NCI-H1417 treated with DMSO at 0.1 percent for 48 hours (cell line): ENCODE measurements around the gene LDLRAD4.

Experiments
- DNase-seq: peaks from one replicate; lab custom pipeline; 2025; lab: John Stamatoyannopoulos, UW

Gene LDLRAD4

DNA sequence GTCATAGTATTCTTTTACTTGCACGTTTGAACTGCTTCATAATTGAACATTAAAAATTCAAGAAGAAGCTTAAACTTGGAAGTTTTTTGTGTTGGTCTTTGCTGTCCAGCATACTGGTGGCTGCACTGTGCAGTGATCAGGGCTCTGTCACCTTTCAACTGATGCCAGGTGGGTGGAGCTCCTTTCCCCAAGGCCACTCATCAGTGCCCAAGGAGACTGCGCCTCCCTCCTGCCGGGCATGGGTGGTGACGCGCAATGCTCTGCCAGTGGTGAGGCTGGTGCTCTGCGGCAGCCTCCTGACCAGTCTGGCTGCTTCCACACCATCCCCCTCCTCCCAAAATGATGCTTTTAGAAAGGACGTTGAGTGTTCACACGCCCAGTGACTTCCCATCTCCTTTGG is 16.0 kb upstream of the LDLRAD4 start:
- DNase-seq: no peak

- no peak for DNase-seq
These were observed 12.3 kb upstream of the LDLRAD4 start for GRCh38 chr18:13206301-13206700.

- DNase-seq: no peak
These were observed 11.3 kb upstream of the LDLRAD4 start for GRCh38 chr18:13207294-13207693.

GRCh38 chr18:13211534-13211933 is 7.0 kb upstream of the LDLRAD4 start:
- no peak for DNase-seq

- no peak for DNase-seq
These were observed 5.3 kb upstream of the LDLRAD4 start for GRCh38 chr18:13213036-13213795.

GRCh38 chr18:13214609-13215008 is 4.0 kb upstream of the LDLRAD4 start:
- DNase-seq: no peak

DNA sequence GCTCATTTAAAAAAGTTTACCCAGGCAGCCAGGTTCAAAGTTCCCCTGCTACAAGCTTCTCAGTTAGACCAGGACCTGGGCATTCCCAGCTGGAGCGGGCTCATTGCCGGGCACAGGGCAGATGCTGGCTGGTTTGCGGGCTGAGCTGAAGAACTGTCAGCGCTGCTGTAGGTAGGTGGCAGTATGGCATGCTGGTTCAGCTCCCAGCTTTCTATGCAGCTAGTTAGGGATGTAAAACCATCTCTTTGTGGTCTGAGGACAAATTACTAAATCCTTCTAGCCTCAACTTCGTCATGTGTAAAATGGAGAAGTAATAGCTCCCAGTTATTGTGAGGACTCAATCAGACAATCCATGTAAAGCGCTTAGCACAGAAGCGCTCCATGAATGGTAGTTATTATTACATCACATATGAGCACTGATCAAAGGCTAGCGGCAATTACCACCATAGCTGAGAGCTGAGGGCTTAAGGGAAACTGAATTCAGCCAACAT is 2.4 kb upstream of the LDLRAD4 start:
- no peak for DNase-seq

DNA sequence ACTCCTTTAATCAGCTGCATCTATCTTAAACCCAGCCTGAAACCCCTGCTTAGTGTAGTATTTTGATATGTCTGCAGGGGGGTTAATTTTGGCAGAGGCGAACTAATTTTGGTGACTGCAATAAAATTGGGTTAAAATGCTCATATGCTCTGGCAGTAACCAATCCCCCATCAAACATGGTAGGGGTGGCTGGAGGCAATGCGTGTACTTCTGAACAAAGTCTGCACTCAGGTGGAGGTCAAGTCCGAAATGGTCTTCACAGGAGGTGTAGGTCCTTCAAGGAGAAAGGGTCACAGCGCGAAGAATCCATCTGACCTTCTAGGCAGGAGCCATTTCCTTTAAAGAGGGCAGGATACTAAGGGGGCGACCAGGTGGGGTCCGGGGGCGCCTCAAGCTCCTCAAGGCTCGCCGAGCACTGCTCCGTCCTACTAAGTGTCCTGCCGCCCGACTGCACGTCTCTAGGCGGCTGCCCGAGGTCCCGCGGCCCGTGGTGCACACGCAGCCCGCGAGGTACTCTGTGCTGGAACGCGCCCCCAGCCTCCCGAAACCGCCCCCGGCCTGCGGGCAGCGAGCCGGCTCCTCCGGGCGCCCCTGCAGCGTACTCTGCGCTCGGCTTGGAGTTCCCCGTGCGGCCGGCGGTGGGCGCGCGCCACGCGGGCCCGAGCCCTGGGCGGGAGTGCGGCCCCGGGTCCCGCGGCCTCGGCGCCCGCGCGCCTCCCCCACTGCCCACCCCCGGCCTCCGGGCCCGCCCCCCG is 1.7 kb upstream of the LDLRAD4 start:
- no peak for DNase-seq

- no peak for DNase-seq
These were observed 1.0 kb upstream of the LDLRAD4 start for GRCh38 chr18:13217466-13217961.

DNA sequence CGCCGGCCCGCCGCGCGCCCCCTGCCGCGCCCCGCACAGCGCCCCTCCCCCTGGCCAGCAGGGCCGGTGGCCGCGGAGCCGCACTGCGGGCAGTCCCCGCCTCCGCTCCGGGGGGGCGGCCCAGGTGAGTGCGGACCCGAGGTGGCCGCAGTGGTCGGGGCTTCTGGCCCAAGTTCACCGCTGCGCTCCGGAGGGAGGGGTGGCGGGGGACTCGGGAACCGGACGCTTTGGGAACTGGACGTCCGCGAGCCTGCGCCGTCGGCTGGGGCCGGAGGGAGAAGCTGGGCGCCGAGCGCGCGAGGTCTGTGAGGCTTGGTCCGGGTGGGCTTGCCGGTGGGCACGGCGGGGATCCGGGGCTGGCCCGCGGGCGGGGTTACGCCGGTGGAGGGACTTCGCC is 591 bp upstream of the LDLRAD4 start:
- DNase-seq: no peak

DNA sequence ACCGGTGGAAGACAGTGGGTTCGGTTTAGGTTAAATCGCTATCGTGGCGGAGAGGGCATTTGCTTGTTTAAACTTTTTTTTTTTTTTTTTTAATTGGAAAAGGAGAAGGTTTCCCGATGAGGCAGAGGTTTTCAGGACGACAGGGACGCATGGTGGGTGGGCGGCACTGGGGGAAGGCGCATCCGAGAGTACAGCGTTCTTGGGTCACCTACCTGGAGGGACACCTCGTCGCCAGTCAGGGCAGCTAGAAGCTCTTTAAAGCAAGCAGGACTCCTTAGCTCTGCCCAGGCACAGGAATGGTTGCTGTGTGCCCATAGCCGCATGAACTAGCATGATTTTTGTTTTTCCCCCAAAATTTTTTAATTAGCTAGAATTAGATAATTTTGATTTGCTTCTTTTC is 437 bp downstream of the LDLRAD4 start:
- no peak for DNase-seq

DNA sequence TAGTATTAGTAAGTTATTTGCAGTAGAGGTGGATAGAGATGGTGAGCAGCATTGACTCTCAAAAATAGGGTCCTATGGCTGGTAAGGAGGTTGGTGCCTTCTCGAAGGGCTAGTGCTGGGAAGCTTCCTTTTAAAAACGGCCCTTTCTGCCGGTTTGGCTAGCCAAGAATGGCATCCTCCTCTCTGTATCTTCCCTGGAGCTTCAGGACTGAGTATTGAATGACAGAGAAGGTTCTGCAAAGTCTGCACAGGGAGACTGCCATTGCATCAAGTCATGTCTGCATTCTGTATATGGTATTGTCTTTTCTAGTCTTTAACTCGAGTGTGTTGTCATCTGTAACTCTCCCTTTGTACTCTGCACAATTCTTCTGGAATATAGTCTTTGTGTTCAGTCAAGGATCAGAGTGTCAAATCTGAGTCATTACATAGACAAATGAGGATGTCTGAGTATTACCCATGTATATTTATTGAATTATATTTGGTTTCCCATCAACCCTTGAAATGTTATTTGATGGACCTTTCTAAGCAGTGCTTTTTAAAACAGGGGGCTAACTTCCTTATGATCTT is 1.1 kb downstream of the LDLRAD4 start:
- no peak for DNase-seq

DNA sequence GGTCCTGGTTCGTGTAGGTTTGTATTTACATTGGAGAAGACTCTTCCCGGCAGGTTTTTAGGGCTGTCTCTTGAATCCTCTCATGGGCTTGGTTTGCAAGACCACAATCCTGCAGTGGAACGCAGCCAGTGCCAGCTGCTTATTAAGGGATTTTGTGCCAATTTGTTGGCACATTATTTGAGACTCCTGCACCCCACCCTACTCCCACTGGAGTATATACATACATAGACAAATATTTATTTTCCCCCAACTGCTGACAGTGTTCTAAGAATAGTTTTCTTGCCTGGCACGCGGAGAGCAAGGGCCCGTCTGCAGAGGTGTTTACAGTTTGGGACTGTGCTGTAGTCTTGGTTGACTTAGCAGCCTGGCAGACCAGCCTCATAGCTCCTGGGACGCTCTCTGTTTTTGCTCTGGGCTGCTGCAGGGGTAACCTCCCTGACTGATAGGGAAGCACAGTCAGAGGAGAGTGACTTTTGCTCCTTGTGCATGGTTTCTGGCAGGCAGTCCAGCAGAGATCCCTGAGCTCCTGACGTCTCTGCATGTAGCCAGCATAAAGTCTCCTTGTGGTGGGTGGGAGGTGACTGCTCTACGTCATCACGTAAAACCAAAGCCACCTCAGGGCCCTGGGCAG is 1.9 kb downstream of the LDLRAD4 start:
- no peak for DNase-seq

- DNase-seq: no peak
These were observed 3.6 kb downstream of the LDLRAD4 start for GRCh38 chr18:13221869-13222855.

DNA sequence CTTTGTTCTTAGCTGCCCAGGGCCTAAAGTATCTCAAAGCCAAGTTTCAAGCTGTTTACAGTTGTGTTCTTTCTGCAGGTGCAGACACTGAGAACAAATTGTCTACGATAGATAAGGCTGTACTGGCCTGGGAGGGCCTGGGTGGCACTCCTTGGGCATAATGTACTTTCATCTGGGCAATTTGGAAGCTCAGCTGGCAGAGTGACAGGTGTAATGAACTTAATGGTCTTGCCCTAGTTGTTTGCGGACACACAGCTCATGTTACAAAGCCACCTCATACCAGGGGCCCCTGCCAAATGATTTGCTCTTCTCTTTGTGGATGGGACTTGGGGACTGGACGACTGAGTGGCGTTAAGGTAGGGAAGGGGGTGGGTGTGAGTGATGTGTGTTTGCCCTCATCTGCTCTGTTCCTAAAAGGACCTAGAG is 4.3 kb downstream of the LDLRAD4 start:
- peak; percentile 26 for DNase-seq

- no peak for DNase-seq
These were observed 5.0 kb downstream of the LDLRAD4 start for GRCh38 chr18:13223311-13224143.

DNA sequence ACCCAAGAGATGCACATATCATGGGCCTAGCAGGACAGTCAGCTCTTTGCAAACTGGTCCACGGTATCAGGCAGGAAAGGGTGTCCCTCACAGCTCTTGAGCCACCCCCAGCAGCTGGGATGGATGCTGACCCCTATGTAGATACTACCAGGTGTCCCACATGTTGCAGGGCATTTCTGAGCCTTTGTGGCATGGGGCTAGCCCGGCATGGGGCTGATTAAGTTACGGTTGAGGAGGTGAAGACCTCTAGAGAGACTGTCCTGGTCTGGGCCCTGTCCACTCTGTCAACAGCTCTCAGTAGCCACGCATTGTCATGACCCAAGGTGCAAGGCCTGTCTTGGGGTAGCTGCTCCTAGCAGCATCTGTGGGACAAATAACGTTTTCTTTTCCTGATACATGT is 6.7 kb downstream of the LDLRAD4 start:
- no peak for DNase-seq

- no peak for DNase-seq
These were observed 8.1 kb downstream of the LDLRAD4 start for GRCh38 chr18:13226533-13227144.

GRCh38 chr18:13227910-13228309 is 9.3 kb downstream of the LDLRAD4 start:
- no peak for DNase-seq
